ENCODE results near the gene APOA5.

- TF ChIP-seq, protein P1, sequence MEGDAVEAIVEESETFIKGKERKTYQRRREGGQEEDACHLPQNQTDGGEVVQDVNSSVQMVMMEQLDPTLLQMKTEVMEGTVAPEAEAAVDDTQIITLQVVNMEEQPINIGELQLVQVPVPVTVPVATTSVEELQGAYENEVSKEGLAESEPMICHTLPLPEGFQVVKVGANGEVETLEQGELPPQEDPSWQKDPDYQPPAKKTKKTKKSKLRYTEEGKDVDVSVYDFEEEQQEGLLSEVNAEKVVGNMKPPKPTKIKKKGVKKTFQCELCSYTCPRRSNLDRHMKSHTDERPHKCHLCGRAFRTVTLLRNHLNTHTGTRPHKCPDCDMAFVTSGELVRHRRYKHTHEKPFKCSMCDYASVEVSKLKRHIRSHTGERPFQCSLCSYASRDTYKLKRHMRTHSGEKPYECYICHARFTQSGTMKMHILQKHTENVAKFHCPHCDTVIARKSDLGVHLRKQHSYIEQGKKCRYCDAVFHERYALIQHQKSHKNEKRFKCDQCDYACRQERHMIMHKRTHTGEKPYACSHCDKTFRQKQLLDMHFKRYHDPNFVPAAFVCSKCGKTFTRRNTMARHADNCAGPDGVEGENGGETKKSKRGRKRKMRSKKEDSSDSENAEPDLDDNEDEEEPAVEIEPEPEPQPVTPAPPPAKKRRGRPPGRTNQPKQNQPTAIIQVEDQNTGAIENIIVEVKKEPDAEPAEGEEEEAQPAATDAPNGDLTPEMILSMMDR (conservative IDR thresholded peaks at IDR 0.05 in 1 of 2, IDR thresholded peaks at IDR 0.05 in 1 of 2; ENCODE audit: extremely low read depth in 1 of 2, insufficient read depth in 1 of 2, low read depth in 1 of 2, low read length in 2 of 2), result no peak
- no peak for TF ChIP-seq EZH2 (IDR thresholded peaks at IDR 0.05; ENCODE audit: borderline replicate concordance, low read length)
These were observed 18.2 kb downstream of the APOA5 start for GRCh38 chr11:116773203-116774097.
